DOHH2 (cell line): ENCODE results near the gene MEIS2.

ENCODE experiments used
- H3F3A ChIP-seq: fragments of 200-600 bp; sonication (generic), shearing (Covaris generic); 2 replicates; pipeline ENCODE4 v1.6.0; 2016; ENCODE audit warnings: antibody characterized with exemption, mild to moderate bottlenecking; ENCODE audit not compliant: control insufficient read depth, insufficient read depth
- H3K27ac ChIP-seq: fragments of 200-600 bp; sonication (generic); 2 replicates; pipeline ENCODE4 v1.5.1; 2014; ENCODE audit warnings: low read depth, mild to moderate bottlenecking, low read length, moderate library complexity
- H3K27me3 ChIP-seq: fragments of 200-600 bp; sonication (generic); 2 replicates; pipeline ENCODE4 v1.6.1; 2014; ENCODE audit warnings: mild to moderate bottlenecking, low read length, mixed read lengths; ENCODE audit not compliant: control insufficient read depth
- H3K36me3 ChIP-seq: fragments of 200-600 bp; sonication (generic); 2 replicates; pipeline ENCODE4 v1.6.1; 2014; ENCODE audit warnings: mild to moderate bottlenecking, low read length, moderate library complexity, mixed read lengths; ENCODE audit not compliant: control insufficient read depth
- H3K4me1 ChIP-seq: fragments of 200-600 bp; sonication (generic); 2 replicates; pipeline ENCODE4 v1.6.1; 2014; ENCODE audit warnings: mild to moderate bottlenecking, low read length, mixed read lengths; ENCODE audit not compliant: control insufficient read depth
- H3K4me2 ChIP-seq: fragments of 200-600 bp; sonication (generic); 2 replicates; pipeline ENCODE4 v1.6.0; 2014; ENCODE audit warnings: mild to moderate bottlenecking, low read length, moderate library complexity
- H3K4me3 ChIP-seq: fragments of 200-600 bp; sonication (generic); 2 replicates; pipeline ENCODE4 v1.5.1; 2014; ENCODE audit warnings: mild to moderate bottlenecking, low read length, mixed read lengths
- H3K79me2 ChIP-seq: fragments of 200-600 bp; sonication (generic); 2 replicates; pipeline ENCODE4 v1.6.1; 2014; ENCODE audit warnings: mild to moderate bottlenecking, low read length, mixed read lengths; ENCODE audit not compliant: control insufficient read depth
- H3K9me2 ChIP-seq: fragments of 200-600 bp; sonication (generic); replicated peaks from 2 replicates; pipeline ENCODE4 v1.6.1; 2014; ENCODE audit warnings: mild to moderate bottlenecking, low read length, mixed read lengths; ENCODE audit not compliant: control insufficient read depth
- H3K9me3 ChIP-seq: fragments of 200-600 bp; sonication (generic); 2 replicates; pipeline ENCODE4 v1.6.1; 2014; ENCODE audit warnings: antibody characterized with exemption, low read length, mixed read lengths; ENCODE audit not compliant: control insufficient read depth, insufficient read depth
- H4K20me1 ChIP-seq: fragments of 200-600 bp; sonication (generic); 2 replicates; pipeline ENCODE4 v1.6.0; 2014; ENCODE audit warnings: low read depth, mild to moderate bottlenecking, antibody characterized with exemption, low read length, moderate library complexity; ENCODE audit not compliant: control insufficient read depth, insufficient read depth
- EZH2phosphoT487 ChIP-seq: fragments of 200-600 bp; sonication (generic); IDR thresholded peaks from 2 replicates; pipeline ENCODE4 v1.6.1; 2017; ENCODE audit warnings: borderline replicate concordance, mild to moderate bottlenecking, antibody characterized with exemption, low read length, moderate library complexity, mixed read lengths
- TF ChIP-seq, protein P1 (sequence below): fragments of 200-600 bp; sonication (generic); IDR thresholded peaks from one replicate; pipeline ENCODE4 v1.5.1; 2014; ENCODE audit warnings: antibody characterized with exemption, mild to moderate bottlenecking, low read depth, low read length; ENCODE audit not compliant: poor library complexity, severe bottlenecking

MEIS2 gene

DNA sequence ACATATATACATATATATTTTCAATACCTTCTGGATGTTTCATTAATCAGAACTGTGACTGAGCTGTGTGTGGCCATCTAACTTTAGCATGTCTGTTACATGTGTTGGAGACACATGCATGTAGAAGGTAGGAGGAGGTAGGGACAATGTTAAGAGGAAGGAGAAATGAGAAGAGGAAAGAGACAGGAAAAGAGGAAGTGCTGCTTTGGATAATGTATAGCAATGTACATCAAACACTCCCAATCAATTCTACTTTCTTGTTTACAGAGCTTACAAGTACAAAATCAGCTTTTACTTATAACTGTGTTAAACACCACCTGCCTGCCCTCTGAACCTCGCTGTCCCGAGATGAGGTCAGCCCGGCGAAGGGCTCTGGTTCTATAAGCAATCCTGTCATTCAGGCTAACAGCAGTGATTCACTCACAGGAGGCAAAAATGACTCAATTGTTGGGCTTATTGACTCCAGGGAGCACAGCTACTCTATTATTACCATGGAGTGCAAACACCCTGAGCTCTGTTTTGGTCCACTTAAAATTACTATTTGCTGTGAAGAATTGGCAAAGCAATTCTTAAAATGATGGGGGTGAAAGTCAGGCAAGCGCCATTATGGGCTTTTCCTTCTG lies 188.9 kb downstream of the MEIS2 start:
- no peak overlapping the region for H3K27ac ChIP-seq
- H3K4me2 ChIP-seq = no peak overlapping the region
- no peaks in the 10 kb centered on the region for H3K9me2 ChIP-seq
- H4K20me1 ChIP-seq = no peaks in the 10 kb centered on the region
- H3F3A ChIP-seq = no peaks in the 10 kb centered on the region; the same call in 1 of the 2 replicates
- peaks cover 6% of the 10 kb centered on the region for H3K4me1 ChIP-seq
- peaks cover 4% of the 10 kb centered on the region; the same call in 1 of the 2 replicates for H3K36me3 ChIP-seq
- no peaks in the 10 kb centered on the region for H3K9me3 ChIP-seq
- no peaks in the 10 kb centered on the region for H3K27me3 ChIP-seq
- no peak overlapping the region for H3K4me3 ChIP-seq
- H3K79me2 ChIP-seq = no peaks in the 10 kb centered on the region
- no peak for TF ChIP-seq EZH2phosphoT487
- TF ChIP-seq, protein P1, sequence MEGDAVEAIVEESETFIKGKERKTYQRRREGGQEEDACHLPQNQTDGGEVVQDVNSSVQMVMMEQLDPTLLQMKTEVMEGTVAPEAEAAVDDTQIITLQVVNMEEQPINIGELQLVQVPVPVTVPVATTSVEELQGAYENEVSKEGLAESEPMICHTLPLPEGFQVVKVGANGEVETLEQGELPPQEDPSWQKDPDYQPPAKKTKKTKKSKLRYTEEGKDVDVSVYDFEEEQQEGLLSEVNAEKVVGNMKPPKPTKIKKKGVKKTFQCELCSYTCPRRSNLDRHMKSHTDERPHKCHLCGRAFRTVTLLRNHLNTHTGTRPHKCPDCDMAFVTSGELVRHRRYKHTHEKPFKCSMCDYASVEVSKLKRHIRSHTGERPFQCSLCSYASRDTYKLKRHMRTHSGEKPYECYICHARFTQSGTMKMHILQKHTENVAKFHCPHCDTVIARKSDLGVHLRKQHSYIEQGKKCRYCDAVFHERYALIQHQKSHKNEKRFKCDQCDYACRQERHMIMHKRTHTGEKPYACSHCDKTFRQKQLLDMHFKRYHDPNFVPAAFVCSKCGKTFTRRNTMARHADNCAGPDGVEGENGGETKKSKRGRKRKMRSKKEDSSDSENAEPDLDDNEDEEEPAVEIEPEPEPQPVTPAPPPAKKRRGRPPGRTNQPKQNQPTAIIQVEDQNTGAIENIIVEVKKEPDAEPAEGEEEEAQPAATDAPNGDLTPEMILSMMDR = no peak

DNA sequence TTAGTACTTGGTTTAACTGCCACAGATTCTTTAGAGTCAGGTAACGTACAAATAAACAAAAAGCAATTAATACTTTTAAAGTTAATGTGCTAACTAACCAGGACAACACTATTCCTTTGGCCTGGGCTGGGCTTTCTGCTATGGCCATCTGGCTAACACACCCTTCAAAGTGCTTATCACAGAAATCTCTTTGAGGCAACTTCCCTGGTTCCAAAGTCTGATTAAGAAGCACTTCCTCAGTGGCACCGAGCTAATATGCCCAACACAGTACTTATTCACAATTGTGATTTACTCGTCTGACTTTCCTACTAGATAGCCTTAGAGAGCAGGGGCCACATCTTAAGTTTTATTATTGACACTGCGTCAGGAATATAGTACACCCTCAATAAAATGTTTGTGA lies 191.4 kb downstream of the MEIS2 start:
- Histone ChIP-seq H3F3A (no peaks in the 10 kb centered on the region; the same call in 1 of the 2 replicates), H3K36me3 (no peaks in the 10 kb centered on the region; the same call in 1 of the 2 replicates), H3K4me1 (peaks cover 6% of the 10 kb centered on the region), H3K79me2 (no peaks in the 10 kb centered on the region), H3K4me3 (no peak overlapping the region), H4K20me1 (no peaks in the 10 kb centered on the region), H3K27ac (no peak overlapping the region), H3K9me3 (no peaks in the 10 kb centered on the region), H3K4me2 (no peak overlapping the region), H3K27me3 (no peaks in the 10 kb centered on the region), H3K9me2 (no peaks in the 10 kb centered on the region)
- TF ChIP-seq EZH2phosphoT487 = no peak
- TF ChIP-seq, protein P1 = no peak

DNA sequence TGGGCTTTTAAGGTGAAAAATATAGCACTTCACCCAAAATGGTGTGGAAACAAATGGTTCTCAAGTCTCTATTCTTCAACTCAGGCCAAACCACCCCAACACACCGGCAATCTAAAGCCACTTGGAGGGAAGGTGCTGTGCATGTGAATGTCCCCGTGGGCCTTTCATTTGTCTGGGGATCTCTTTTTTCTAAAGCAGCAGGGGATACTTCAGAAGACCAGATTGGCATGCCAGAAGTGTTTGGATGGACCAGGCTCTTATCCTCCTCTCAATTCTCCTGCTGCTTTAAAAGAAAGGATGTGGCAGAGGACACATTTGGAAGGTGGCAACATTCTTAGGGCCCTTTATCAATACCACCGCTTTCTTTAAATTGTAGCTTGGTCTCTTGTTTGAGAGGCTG lies 193.1 kb downstream of the MEIS2 start:
- Histone ChIP-seq H3K9me3 (no peaks in the 10 kb centered on the region), H3K4me1 (peaks cover 6% of the 10 kb centered on the region), H3K4me2 (no peak overlapping the region), H3K27ac (no peak overlapping the region), H3K27me3 (no peaks in the 10 kb centered on the region), H3K9me2 (no peaks in the 10 kb centered on the region), H4K20me1 (no peaks in the 10 kb centered on the region), H3K79me2 (no peaks in the 10 kb centered on the region), H3K4me3 (no peak overlapping the region), H3K36me3 (no peaks in the 10 kb centered on the region; the same call in 1 of the 2 replicates), H3F3A (no peaks in the 10 kb centered on the region; the same call in 1 of the 2 replicates)
- TF ChIP-seq, protein P1 = no peak
- TF ChIP-seq EZH2phosphoT487 = no peak

DNA sequence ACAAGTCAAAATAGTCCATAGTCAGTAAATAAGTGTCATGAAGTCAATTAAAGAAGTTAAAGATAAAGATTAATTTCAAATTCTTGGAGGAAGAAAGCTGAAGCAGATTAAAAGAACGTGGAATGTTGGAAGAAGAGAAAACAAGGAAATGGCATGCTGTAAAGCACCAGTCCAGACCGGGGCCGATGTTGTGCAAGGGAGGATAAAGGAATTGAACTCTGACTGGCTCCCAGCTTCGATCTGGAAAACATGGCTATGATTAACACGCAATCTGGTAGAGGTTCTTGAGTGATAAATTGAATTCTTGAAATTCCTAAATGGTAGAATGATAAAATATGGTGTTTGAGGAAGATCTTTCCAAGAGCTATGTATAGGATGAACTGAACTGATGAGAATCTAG lies 194.4 kb downstream of the MEIS2 start:
- Histone ChIP-seq H3K9me2 (no peaks in the 10 kb centered on the region), H3K79me2 (no peaks in the 10 kb centered on the region), H3K27ac (no peak overlapping the region), H3K4me1 (no peaks in the 10 kb centered on the region), H3K36me3 (no peaks in the 10 kb centered on the region; the same call in 1 of the 2 replicates), H3K4me3 (no peak overlapping the region), H3K27me3 (no peaks in the 10 kb centered on the region), H3F3A (no peaks in the 10 kb centered on the region; the same call in 1 of the 2 replicates), H4K20me1 (no peaks in the 10 kb centered on the region), H3K4me2 (no peak overlapping the region), H3K9me3 (no peaks in the 10 kb centered on the region)
- no peak for TF ChIP-seq EZH2phosphoT487
- TF ChIP-seq, protein P1 = no peak
